Lower lobe of right lung (tissue), 2 donors: Measurements from ENCODE around the gene OMP. TPM values are rescaled to one million over a fixed set of nuclear protein-coding genes. Genes with fewer than 3 reads are reported as not detected.

ENCODE experiments used
- ATAC-seq, 2 donors: fragments of 200-7000 bp; cut with Tn5 transposase; one replicate each; pipeline ENCODE4 v1.9.1; 2020 to 2022; ENCODE audit warnings: mild to moderate bottlenecking in 2 of 2, moderate library complexity in 2 of 2
- DNase-seq: peaks from one replicate; pipeline ENCODE4 v3.0.0-alpha.2; 2020
- H3K27ac ChIP-seq: fragments of 200-600 bp; one replicate; pipeline ENCODE4 v1.8.0; 2022
- H3K27me3 ChIP-seq: fragments of 200-600 bp; one replicate; pipeline ENCODE4 v1.8.0; 2022; ENCODE audit warnings: low read depth
- H3K36me3 ChIP-seq: fragments of 200-600 bp; one replicate; pipeline ENCODE4 v1.8.0; 2022; ENCODE audit warnings: mild to moderate bottlenecking
- H3K4me1 ChIP-seq: fragments of 200-600 bp; one replicate; pipeline ENCODE4 v1.8.0; 2022
- H3K4me3 ChIP-seq: fragments of 200-600 bp; one replicate; pipeline ENCODE4 v1.8.0; 2022; ENCODE audit warnings: mild to moderate bottlenecking
- H3K9me3 ChIP-seq: fragments of 200-600 bp; one replicate; pipeline ENCODE4 v1.8.0; 2022
- intact Hi-C: fragments of 100-400 bp; cut with DNase I; formaldehyde crosslinking; loops from one replicate; pipeline ENCODE4 v1.11.0; 2022
- total RNA-seq: library from RNA; stranded (reverse); fragmentation: NEBNext Ultra II Directional; extraction: Animal tissue kit (Norgen Biotek cat#: 25700); gene quantifications from one replicate; pipeline ENCODE4 v1.2.1, GENCODE V29; 2021
- TF ChIP-seq, protein P1 (sequence below): fragments of 200-600 bp; IDR thresholded peaks from one replicate; pipeline ENCODE4 v1.8.0; 2022; ENCODE audit warnings: antibody characterized with exemption, mild to moderate bottlenecking
- donor health status: DM: no; HTN: yes; CAD: no; lungs with severe emphysema.

The OMP gene
- total RNA-seq, 1 donor from 2014 or later, result not detected

DNA sequence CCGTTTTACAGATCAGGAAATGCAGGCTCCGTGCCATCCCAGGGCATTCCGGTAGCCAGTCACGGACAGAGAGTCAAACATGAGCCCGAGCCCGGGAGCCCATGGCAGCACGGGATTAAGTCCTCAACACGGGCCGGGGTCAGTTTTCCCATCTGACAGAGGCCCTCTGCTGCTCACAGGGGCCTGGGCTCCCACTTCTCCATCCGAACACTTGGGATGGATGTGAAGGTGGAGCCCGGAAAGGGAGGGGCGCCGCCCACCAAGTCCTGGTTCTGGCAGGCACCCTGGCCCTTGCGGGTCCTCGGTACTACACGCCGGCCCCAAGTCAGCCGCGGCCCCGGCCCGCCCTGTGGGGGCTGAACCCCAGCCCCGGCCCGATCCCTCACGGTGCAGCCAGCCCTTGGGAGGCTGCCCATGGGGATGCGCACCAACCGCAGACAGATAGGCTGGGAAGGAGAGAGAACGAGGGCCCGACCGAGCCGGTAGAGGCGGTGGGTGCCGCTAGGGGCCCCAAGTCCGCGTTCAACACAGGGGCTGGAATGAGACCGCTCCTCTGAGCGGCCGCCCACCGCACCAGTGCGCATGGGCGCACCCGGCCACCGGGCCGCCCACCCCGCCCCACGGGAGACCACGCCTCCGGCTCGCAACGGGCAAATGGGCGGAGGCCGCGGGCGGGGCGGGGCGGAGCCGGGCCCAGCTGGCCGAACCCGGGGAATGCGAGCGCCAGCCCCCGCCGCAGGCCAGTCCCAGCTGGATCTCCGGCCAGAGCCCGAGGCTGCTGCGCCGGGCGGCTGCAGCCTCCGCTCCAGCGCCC lies 36.2 kb upstream of the OMP start, which contains the start of gene CAPN5:
Gene CAPN5 (plus strand): TSS at position 743 of the 814 bp plus-strand sequence. CDS start 17,916 bp downstream, outside the sequence.
- intact Hi-C loops, result no loop called here
- Histone ChIP-seq H3K4me3 (peak within 1 kb of the TSS; percentile 85), H3K4me1 (peaks cover 19% of the 10 kb centered on the region), H3K27me3 (no peaks in the 10 kb centered on the region), H3K27ac (peak within 1 kb of the TSS; percentile 88), H3K36me3 (no peaks in the 10 kb centered on the region), H3K9me3 (no peaks in the 10 kb centered on the region)
- TF ChIP-seq, protein P1, sequence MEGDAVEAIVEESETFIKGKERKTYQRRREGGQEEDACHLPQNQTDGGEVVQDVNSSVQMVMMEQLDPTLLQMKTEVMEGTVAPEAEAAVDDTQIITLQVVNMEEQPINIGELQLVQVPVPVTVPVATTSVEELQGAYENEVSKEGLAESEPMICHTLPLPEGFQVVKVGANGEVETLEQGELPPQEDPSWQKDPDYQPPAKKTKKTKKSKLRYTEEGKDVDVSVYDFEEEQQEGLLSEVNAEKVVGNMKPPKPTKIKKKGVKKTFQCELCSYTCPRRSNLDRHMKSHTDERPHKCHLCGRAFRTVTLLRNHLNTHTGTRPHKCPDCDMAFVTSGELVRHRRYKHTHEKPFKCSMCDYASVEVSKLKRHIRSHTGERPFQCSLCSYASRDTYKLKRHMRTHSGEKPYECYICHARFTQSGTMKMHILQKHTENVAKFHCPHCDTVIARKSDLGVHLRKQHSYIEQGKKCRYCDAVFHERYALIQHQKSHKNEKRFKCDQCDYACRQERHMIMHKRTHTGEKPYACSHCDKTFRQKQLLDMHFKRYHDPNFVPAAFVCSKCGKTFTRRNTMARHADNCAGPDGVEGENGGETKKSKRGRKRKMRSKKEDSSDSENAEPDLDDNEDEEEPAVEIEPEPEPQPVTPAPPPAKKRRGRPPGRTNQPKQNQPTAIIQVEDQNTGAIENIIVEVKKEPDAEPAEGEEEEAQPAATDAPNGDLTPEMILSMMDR, result peak; percentile 28
- ATAC-seq, result peak; percentile 99
- peak; percentile 93 for DNase-seq

DNA sequence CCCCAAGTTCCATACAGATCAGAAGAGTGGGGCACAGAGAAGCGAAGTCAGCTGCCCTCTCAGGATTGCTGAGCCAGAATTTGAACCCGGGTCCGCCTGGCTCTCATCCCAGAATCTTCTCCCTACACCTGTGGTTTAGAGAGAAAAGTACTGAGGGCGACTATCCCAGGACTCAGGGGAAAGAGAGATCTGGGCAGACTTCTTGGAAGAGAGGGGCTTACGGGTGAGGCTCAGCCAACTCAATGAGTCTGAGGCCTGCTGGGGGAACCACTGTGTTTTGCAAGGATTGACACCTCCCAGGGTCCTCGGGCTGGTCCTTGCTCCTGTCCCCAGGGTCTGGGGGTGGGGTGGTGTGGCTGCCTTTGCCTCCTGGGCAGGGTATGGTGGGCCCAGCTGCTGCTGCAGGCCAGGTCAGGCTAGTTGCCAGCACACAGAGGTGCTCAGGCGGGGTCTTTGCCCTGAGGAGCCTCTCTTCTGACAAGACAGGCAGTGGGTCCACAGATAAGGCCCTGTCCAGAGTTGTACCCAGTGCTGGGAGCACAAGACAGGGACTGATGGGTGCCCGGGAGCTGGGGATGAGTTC lies 34.7 kb upstream of the OMP start:
- intact Hi-C loops, result no loop called here
- ATAC-seq (no peak), DNase-seq (no peak)
- Histone ChIP-seq H3K27me3 (no peaks in the 10 kb centered on the region), H3K9me3 (no peaks in the 10 kb centered on the region), H3K36me3 (no peaks in the 10 kb centered on the region), H3K4me3 (no peak overlapping the region), H3K4me1 (peaks cover 34% of the 10 kb centered on the region), H3K27ac (no peak overlapping the region)
- TF ChIP-seq, protein P1, result no peak

DNA sequence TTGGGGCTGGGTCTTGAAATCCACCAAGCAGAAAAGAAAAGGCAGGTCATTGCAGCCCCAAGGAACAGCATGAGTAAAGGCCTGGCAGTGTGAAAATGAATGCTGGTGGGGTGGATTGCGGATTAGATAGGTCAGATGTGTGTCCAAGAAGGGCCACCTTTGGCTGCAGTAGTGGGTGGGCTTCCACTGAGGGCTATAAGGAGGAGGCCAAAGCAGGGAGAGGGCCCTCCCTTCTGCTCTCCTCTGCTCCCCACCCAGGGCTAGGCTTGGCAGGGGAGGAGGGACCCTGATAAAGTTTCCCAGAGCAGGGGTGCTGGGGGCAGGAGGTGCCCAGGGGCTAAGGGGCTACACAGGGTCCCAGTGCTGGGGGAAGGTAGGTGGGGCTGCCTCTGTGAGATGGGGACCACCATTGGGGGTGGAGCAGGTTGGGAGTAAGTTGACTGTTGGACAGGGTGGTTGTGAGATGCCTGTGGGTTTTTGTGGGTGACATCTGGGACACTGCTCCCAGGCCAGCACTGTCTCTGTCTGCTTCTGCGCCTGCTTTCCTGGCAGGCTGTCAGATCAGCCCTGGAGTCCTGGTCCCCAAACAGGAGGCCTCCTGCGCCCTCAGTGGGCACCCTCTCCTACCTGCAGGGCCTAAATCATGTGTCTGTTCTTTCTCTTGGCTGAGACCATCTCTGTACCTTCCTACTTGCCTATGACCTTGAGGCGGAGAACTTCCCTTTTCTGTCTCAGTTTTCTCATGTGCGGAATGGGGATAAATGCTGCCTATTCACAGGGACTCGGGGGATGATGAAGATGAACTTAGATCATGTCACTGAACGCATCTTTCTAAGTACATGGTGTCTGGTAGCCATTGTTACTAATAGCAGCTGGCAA lies 33.9 kb upstream of the OMP start:
- H3K27ac ChIP-seq, result no peak overlapping the region
- no peak for DNase-seq

DNA sequence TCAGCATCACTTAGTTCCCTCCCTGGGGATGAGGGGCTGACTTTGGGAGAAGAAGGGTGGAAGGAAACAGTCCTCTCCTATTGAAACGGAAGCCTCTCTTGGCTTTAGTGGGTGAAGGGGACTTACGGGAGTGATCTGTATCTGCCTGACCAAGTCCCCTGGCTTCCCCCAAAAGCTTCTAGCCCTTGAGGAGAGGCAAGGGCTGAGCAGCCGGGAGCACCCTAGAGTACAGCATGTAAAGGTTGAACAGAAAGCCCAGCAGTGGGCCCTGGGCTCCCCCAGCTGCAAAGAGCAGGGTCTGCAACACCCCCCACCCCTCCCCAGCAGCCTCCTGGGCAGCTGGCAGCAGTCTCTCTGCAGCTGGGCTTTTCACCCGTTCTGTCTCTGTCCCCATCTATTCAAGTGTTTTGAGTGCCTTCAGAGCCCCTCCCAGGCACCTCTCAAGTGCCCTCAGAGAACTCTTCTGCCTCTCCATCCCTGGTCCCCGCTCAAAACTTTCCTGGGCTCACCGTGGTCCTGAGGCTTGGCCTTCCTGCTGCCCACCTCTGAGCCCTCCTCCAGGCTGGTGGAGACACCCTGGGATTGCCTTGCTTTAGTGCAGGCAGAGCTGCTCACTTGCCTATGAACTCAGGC lies 33.2 kb upstream of the OMP start:
- Histone ChIP-seq H3K27ac (no peak overlapping the region), H3K4me1 (peaks cover 49% of the 10 kb centered on the region)

More for the DNA sequence above, 33.9 kb upstream of the OMP start:
- Histone ChIP-seq H3K9me3 (no peaks in the 10 kb centered on the region), H3K4me1 (peaks cover 42% of the 10 kb centered on the region), H3K27me3 (no peaks in the 10 kb centered on the region), H3K36me3 (no peaks in the 10 kb centered on the region), H3K4me3 (no peak overlapping the region)
- ATAC-seq, result no peak
- intact Hi-C loops, result no loop called here
- TF ChIP-seq, protein P1, result no peak

More for the DNA sequence above, 33.2 kb upstream of the OMP start:
- intact Hi-C loops, result no loop called here
- no peaks in the 10 kb centered on the region for H3K27me3 ChIP-seq
- DNase-seq (no peak), ATAC-seq (no peak)
- TF ChIP-seq, protein P1, result no peak
- H3K36me3 ChIP-seq, result no peaks in the 10 kb centered on the region
- no peak overlapping the region for H3K4me3 ChIP-seq
- no peaks in the 10 kb centered on the region for H3K9me3 ChIP-seq
